ENCODE data around the gene RASL12.

RASL12 gene

GRCh38 chr15:65072617-65073016 is 4.8 kb upstream of the RASL12 start:
- no peak for DNase-seq

GRCh38 chr15:65072027-65072426 is 4.2 kb upstream of the RASL12 start:
- no peak for DNase-seq

- no peak for DNase-seq
Measured at GRCh38 chr15:65071381-65071811, 3.6 kb upstream of the RASL12 start.

- DNase-seq, result no peak
Measured at GRCh38 chr15:65069779-65070546, 2.2 kb upstream of the RASL12 start.

GRCh38 chr15:65069179-65069578 is 1.4 kb upstream of the RASL12 start:
- DNase-seq, result no peak

GRCh38 chr15:65068403-65068788 is 605 bp upstream of the RASL12 start:
- DNase-seq, result no peak

GRCh38 chr15:65067317-65067644 is 510 bp downstream of the RASL12 start:
- DNase-seq, result no peak

GRCh38 chr15:65066635-65067316 is 1.0 kb downstream of the RASL12 start:
- no peak for DNase-seq

- no peak for DNase-seq
Measured at GRCh38 chr15:65066001-65066634, 1.7 kb downstream of the RASL12 start.

- no peak for DNase-seq
Measured at GRCh38 chr15:65062726-65063125, 5.1 kb downstream of the RASL12 start.

- DNase-seq, result no peak
Measured at GRCh38 chr15:65062061-65062460, 5.7 kb downstream of the RASL12 start.

GRCh38 chr15:65060641-65061397 is 7.0 kb downstream of the RASL12 start:
- DNase-seq, result no peak

- no peak for DNase-seq
Measured at GRCh38 chr15:65059931-65060596, 7.7 kb downstream of the RASL12 start.

- no peak for DNase-seq
Measured at GRCh38 chr15:65059369-65059750, 8.4 kb downstream of the RASL12 start.

GRCh38 chr15:65058394-65059368 is 9.1 kb downstream of the RASL12 start:
- DNase-seq, result no peak

GRCh38 chr15:65057549-65057940 is 10.2 kb downstream of the RASL12 start:
- no peak for DNase-seq

- no peak for DNase-seq
Measured at GRCh38 chr15:65056868-65057548, 10.8 kb downstream of the RASL12 start.

GRCh38 chr15:65056106-65056505 is 11.7 kb downstream of the RASL12 start:
- no peak for DNase-seq

GRCh38 chr15:65055201-65055870 is 12.5 kb downstream of the RASL12 start:
- DNase-seq, result no peak

Data from stimulated activated CD4-positive, alpha-beta T cell treated with anti-CD3 and anti-CD28 coated beads, Interleukin-4, amount 100 ng/mL, for 1 hour (primary cell).